H1 (cell line): ENCODE results near the gene ZRANB1. TPM values are rescaled to one million over a fixed set of nuclear protein-coding genes. Genes with fewer than 3 reads are reported as not detected.

Experiments used
- EP300 ChIP-seq, 2 experiments: IDR thresholded peaks; 1 replicate in 1 of 2; 2 replicates in 1 of 2; pipeline ENCODE4 v1.6.1; 2011 to 2012; ENCODE audit warnings: low read depth in 2 of 2, low read length in 2 of 2, mild to moderate bottlenecking in 2 of 2, borderline replicate concordance in 1 of 2, inconsistent platforms in 1 of 2, moderate library complexity in 1 of 2
- RXRA ChIP-seq: IDR thresholded peaks from 2 replicates; pipeline ENCODE4 v1.6.1; 2011; ENCODE audit warnings: low read depth, mild to moderate bottlenecking, low read length, moderate library complexity; ENCODE audit not compliant: insufficient read depth
- SIN3A ChIP-seq, 2 experiments: IDR thresholded peaks in 1 of 2; conservative IDR thresholded peaks in 1 of 2; 2 replicates each; pipeline ENCODE4 v1.6.1; 2011 to 2012; ENCODE audit warnings: low read length in 2 of 2, improper control_type of control experiment in 1 of 2, low read depth in 1 of 2, mild to moderate bottlenecking in 1 of 2
- TBP ChIP-seq: IDR thresholded peaks from 2 replicates; pipeline ENCODE4 v1.6.1; 2011; ENCODE audit warnings: low read depth, low read length, improper control_type of control experiment
- polyA plus RNA-seq, 7 experiments: library from polyadenylated mRNA; depleted of rRNA in 3 of 7; stranded (reverse) in 5 of 7; unstranded in 2 of 7; fragments of >200 nt in 5 of 7; fragments of 200-250 nt in 2 of 7; gene quantifications; 1 replicate in 5 of 7; 2 replicates in 1 of 7; 4 replicates in 1 of 7; pipeline versions ENCODE4 v1.2.1 to v1.2.3, GENCODE V29; 2011 to 2013; ENCODE audit warnings: missing spikeins in 2 of 7, mixed read lengths in 2 of 7
- total RNA-seq: library from RNA; stranded (reverse); fragmentation: NEBNext Ultra II Directional; extraction: Animal tissue kit (Norgen Biotek cat#: 25700); gene quantifications from 2 replicates; pipeline ENCODE4 v1.2.1, GENCODE V29; 2021

ZRANB1 gene
- total and polyA plus RNA-seq, 2 of the 8 experiments (the other 6 are each of a cell fraction or from before 2014, with no cell fraction given) = 6.1 to 19.9 TPM

- TF ChIP-seq RXRA (no peak), EP300 (IDR thresholded peaks at IDR 0.05; ENCODE audit: borderline replicate concordance in 1 of 2, low read depth in 2 of 2, low read length in 2 of 2) (no peak), TBP (no peak), SIN3A (conservative IDR thresholded peaks at IDR 0.05 in 1 of 2, IDR thresholded peaks at IDR 0.05 in 1 of 2; ENCODE audit: low read depth in 1 of 2, low read length in 2 of 2) (no peak)
Observed at GRCh38 chr10:124918906-124919305, 23.0 kb upstream of the ZRANB1 start (continued).
